WTC11 (cell line): Measurements from ENCODE around the gene EIF5A. TPM values are rescaled to one million over a fixed set of nuclear protein-coding genes. Genes with fewer than 3 reads are reported as not detected.

ENCODE experiments used
- ATAC-seq: fragments of 200-7000 bp; cut with Tn5 transposase; 2 replicates; pipeline ENCODE4 v1.10.0; 2021; ENCODE audit warnings: mild to moderate bottlenecking, moderate library complexity
- CTCF ChIA-PET: fragments of 300-600 bp; sonication (Branson Sonifier 250); formaldehyde crosslinking; loops from one replicate; lab custom pipeline; 2021; ENCODE audit warnings: antibody characterized with exemption; lab: Charles Lee
- POLR2A ChIA-PET: fragments of 350-600 bp; sonication (Branson Sonifier 250); formaldehyde crosslinking; loops from one replicate; lab custom pipeline; 2021; ENCODE audit warnings: antibody characterized with exemption; lab: Charles Lee
- DNase-seq: peaks from one replicate; pipeline ENCODE4 v3.0.0; 2021; ENCODE audit warnings: low spot score
- H3K27ac Mint-ChIP-seq: 2 replicates; pipeline ENCODE4 v1.8.0; 2021; ENCODE audit warnings: mixed read lengths
- H3K27me3 Mint-ChIP-seq: 2 replicates; pipeline ENCODE4 v1.8.0; 2021; ENCODE audit warnings: low read depth, mild to moderate bottlenecking, moderate library complexity, mixed read lengths
- H3K36me3 Mint-ChIP-seq: 2 replicates; pipeline ENCODE4 v1.8.0; 2021; ENCODE audit warnings: mixed read lengths
- H3K4me1 Mint-ChIP-seq: 2 replicates; pipeline ENCODE4 v1.8.0; 2022; ENCODE audit warnings: mixed read lengths
- H3K4me3 Mint-ChIP-seq: 2 replicates; pipeline ENCODE4 v1.8.0; 2021; ENCODE audit warnings: mild to moderate bottlenecking, moderate library complexity, mixed read lengths
- H3K9me3 Mint-ChIP-seq: 2 replicates; pipeline ENCODE4 v1.8.0; 2021; ENCODE audit warnings: mixed read lengths
- ARID4B ChIP-seq: sonication (generic); formaldehyde crosslinking; IDR thresholded peaks from 2 replicates; pipeline ENCODE4 v1.8.0; 2023; ENCODE audit warnings: missing genetic modification reagents, mild to moderate bottlenecking, borderline replicate concordance
- CREM ChIP-seq: sonication (generic); formaldehyde crosslinking; IDR thresholded peaks from 2 replicates; pipeline ENCODE4 v1.8.1; 2022; ENCODE audit warnings: mild to moderate bottlenecking, missing genetic modification reagents, moderate library complexity
- FOXP4 ChIP-seq: sonication (generic); formaldehyde crosslinking; IDR thresholded peaks from 2 replicates; pipeline ENCODE4 v1.8.0; 2022; ENCODE audit warnings: mild to moderate bottlenecking, missing genetic modification reagents
- KAT7 ChIP-seq: sonication (generic); formaldehyde crosslinking; IDR thresholded peaks from 2 replicates; pipeline ENCODE4 v1.8.1; 2023; ENCODE audit warnings: missing genetic modification reagents, mild to moderate bottlenecking, borderline replicate concordance
- MYBL2 ChIP-seq: sonication (generic); formaldehyde crosslinking; IDR thresholded peaks from 2 replicates; pipeline ENCODE4 v1.8.1; 2023; ENCODE audit warnings: mild to moderate bottlenecking, moderate library complexity, missing genetic modification reagents
- NR2C2 ChIP-seq: sonication (generic); formaldehyde crosslinking; IDR thresholded peaks from 2 replicates; pipeline ENCODE4 v1.8.0; 2022; ENCODE audit warnings: mild to moderate bottlenecking, missing genetic modification reagents
- PRDM15 ChIP-seq: sonication (generic); formaldehyde crosslinking; IDR thresholded peaks from 2 replicates; pipeline ENCODE4 v1.8.0; 2022; ENCODE audit warnings: missing genetic modification reagents
- SOX15 ChIP-seq: fragments of 250-450 bp; sonication (Bioruptor Pico); IDR thresholded peaks from 2 replicates; pipeline ENCODE4 v1.9.0; 2021; ENCODE audit warnings: mild to moderate bottlenecking
- SP1 ChIP-seq: sonication (generic); formaldehyde crosslinking; conservative IDR thresholded peaks from 2 replicates; pipeline ENCODE4 v1.8.1; 2022; ENCODE audit warnings: missing genetic modification reagents
- TEAD4 ChIP-seq: sonication (generic); formaldehyde crosslinking; IDR thresholded peaks from 2 replicates; pipeline ENCODE4 v1.8.0; 2022; ENCODE audit warnings: mild to moderate bottlenecking, missing genetic modification reagents
- ZNF232 ChIP-seq: sonication (generic); formaldehyde crosslinking; IDR thresholded peaks from 2 replicates; pipeline ENCODE4 v1.8.0; 2022; ENCODE audit warnings: mild to moderate bottlenecking, missing genetic modification reagents
- ZNF317 ChIP-seq: sonication (generic); formaldehyde crosslinking; IDR thresholded peaks from 2 replicates; pipeline ENCODE4 v1.8.1; 2023; ENCODE audit warnings: low read depth, mild to moderate bottlenecking, moderate library complexity, missing genetic modification reagents, borderline replicate concordance
- ZNF396 ChIP-seq: fragments of 250-450 bp; sonication (Bioruptor Pico); IDR thresholded peaks from 2 replicates; pipeline ENCODE4 v1.8.0; 2021; ENCODE audit warnings: mild to moderate bottlenecking, moderate library complexity, borderline replicate concordance
- ZNF425 ChIP-seq: fragments of 250-450 bp; sonication (Bioruptor Pico); conservative IDR thresholded peaks from 2 replicates; pipeline ENCODE4 v1.9.0; 2021; ENCODE audit warnings: mild to moderate bottlenecking
- ZNF512 ChIP-seq: sonication (generic); formaldehyde crosslinking; IDR thresholded peaks from 2 replicates; pipeline ENCODE4 v1.8.1; 2022; ENCODE audit warnings: missing genetic modification reagents, borderline replicate concordance
- ZNF532 ChIP-seq: fragments of 250-450 bp; sonication (Bioruptor Pico); IDR thresholded peaks from 2 replicates; pipeline ENCODE4 v1.9.0; 2021; ENCODE audit warnings: mild to moderate bottlenecking, borderline replicate concordance
- total RNA-seq: library from RNA; stranded (reverse); gene quantifications from 3 replicates; pipeline ENCODE4 v1.2.3, GENCODE V29; 2021

Gene EIF5A
- total RNA-seq, 1 experiment from 2014 or later, result 1,021 TPM

GRCh38 chr17:7351665-7352502, 44.5 kb downstream of the EIF5A start, which contains the start of gene KCTD11:
Gene KCTD11, plus strand, starts transcription at chr17:7352162.
- DNase-seq, result peak; percentile 89
- H3K9me3 Mint-ChIP-seq, result no peaks in the 10 kb centered on the region
- CTCF ChIA-PET, result interaction anchor here (0.6 to 6.6 kb wide), 16 partner anchors 15 to 299 kb away, joined by 3 to 69 read pairs (median 6); partner anchors contain the start of genes ACAP1, NEURL4, TMEM102 and TMEM256
- ATAC-seq, result peak; percentile 38
- H3K36me3 Mint-ChIP-seq, result no peaks in the 10 kb centered on the region
- peaks cover 33% of the 10 kb centered on the region for H3K4me1 Mint-ChIP-seq
- H3K27me3 Mint-ChIP-seq, result peaks cover 7% of the 10 kb centered on the region
- POLR2A ChIA-PET, result interaction anchor here (1.0 to 4.5 kb wide), 4 partner anchors 15 to 85 kb away, joined by 3 to 22 read pairs (median 5); partner anchors contain the start of genes ACAP1 and TMEM256
- H3K27ac Mint-ChIP-seq, result peak within 1 kb of the TSS; percentile 60; the same call in 1 of the 2 replicates
- peak within 1 kb of the TSS; percentile 81 for H3K4me3 Mint-ChIP-seq
- TF ChIP-seq PRDM15 (CRISPR knock-in tag), result 0 out of 2 replicates have a peak, but pooled peaks have one; percentile 19
- peak; percentile 68 for TF ChIP-seq SP1 (CRISPR knock-in tag)
- peak; percentile 71; the same call in 1 of the 2 replicates for TF ChIP-seq TEAD4 (CRISPR knock-in tag)
- no peak for TF ChIP-seq ZNF532 (CRISPR knock-in tag)
- TF ChIP-seq ZNF317 (CRISPR knock-in tag), result no peak
- TF ChIP-seq SOX15 (CRISPR knock-in tag), result no peak
- peak; percentile 32; the same call in 1 of the 2 replicates for TF ChIP-seq FOXP4 (CRISPR knock-in tag)
- no peak for TF ChIP-seq ZNF396 (CRISPR knock-in tag)
- no peak for TF ChIP-seq ZNF512 (CRISPR knock-in tag)
- no peak for TF ChIP-seq ZNF425 (CRISPR knock-in tag)
- no peak for TF ChIP-seq ZNF232 (CRISPR knock-in tag)
- peak; percentile 68 for TF ChIP-seq MYBL2 (CRISPR knock-in tag)
- TF ChIP-seq NR2C2 (CRISPR knock-in tag), result no peak
- no peak for TF ChIP-seq KAT7 (CRISPR knock-in tag)
- TF ChIP-seq ARID4B (CRISPR knock-in tag), result peak; percentile 43; the same call in 1 of the 2 replicates
- peak; percentile 2; the same call in 1 of the 2 replicates for TF ChIP-seq CREM (CRISPR knock-in tag)
